ENCODE results near the gene NPAS4. TPM values are rescaled to one million over a fixed set of nuclear protein-coding genes. Genes with fewer than 3 reads are reported as not detected.

Gene NPAS4
- total RNA-seq, 1 donor from 2014 or later, result not detected

DNA sequence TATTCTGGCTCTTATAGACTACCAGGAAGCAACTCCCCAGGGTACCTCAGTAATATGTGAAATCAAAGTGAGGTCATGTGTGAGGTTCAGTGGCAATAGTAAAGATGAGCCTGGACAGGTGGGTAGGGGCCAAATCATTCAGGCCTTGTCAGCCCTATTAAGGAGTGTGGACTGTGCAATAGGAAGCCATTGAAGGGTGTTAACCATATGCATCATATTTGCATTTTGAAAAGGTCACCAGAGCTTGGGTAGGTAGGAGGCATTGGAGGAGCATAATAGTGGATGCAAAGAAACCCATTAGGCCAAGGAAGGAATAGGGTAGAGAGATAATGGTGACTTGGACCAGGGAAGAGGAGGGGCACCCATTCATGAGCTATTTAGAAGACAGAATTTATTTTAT lies 26.2 kb downstream of the NPAS4 start:
- H3K4me1 Mint-ChIP-seq (ENCODE audit: unreplicated experiment), result no peaks in the 10 kb centered on the region
- TF ChIP-seq, protein P1, sequence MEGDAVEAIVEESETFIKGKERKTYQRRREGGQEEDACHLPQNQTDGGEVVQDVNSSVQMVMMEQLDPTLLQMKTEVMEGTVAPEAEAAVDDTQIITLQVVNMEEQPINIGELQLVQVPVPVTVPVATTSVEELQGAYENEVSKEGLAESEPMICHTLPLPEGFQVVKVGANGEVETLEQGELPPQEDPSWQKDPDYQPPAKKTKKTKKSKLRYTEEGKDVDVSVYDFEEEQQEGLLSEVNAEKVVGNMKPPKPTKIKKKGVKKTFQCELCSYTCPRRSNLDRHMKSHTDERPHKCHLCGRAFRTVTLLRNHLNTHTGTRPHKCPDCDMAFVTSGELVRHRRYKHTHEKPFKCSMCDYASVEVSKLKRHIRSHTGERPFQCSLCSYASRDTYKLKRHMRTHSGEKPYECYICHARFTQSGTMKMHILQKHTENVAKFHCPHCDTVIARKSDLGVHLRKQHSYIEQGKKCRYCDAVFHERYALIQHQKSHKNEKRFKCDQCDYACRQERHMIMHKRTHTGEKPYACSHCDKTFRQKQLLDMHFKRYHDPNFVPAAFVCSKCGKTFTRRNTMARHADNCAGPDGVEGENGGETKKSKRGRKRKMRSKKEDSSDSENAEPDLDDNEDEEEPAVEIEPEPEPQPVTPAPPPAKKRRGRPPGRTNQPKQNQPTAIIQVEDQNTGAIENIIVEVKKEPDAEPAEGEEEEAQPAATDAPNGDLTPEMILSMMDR (IDR thresholded peaks at IDR 0.05; ENCODE audit: unreplicated experiment), result no peak
- H3K9me3 Mint-ChIP-seq (ENCODE audit: unreplicated experiment), result peaks cover 6% of the 10 kb centered on the region
- no peak overlapping the region for H3K27ac Mint-ChIP-seq (ENCODE audit: unreplicated experiment)
- H3K27me3 Mint-ChIP-seq (ENCODE audit: unreplicated experiment), result peaks cover 7% of the 10 kb centered on the region
- H3K36me3 Mint-ChIP-seq (ENCODE audit: low read depth, unreplicated experiment), result peaks cover 4% of the 10 kb centered on the region
- no peak for DNase-seq (ENCODE audit: low spot score)
- H3K4me3 Mint-ChIP-seq (ENCODE audit: unreplicated experiment), result no peak overlapping the region

DNA sequence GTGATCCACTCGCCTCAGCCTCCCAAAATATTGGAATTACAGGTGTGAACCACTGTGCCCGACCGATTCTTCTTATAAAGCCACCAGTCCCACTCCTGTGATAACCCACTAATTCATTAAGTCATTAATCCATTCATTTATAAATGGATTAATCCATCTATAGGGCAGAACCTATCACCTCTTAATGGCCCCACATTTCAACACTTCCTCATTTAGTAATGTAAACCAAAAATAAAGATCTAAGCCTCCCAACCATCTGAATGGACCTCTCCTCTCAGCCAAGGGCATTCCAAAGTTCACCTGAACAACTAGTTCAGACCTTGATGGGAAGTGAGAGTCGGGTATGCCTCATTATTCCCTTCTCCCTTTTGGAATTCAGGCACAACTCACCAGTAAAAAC lies 27.7 kb downstream of the NPAS4 start:
- Mint-ChIP-seq H3K36me3 (ENCODE audit: low read depth, unreplicated experiment) (peaks cover 4% of the 10 kb centered on the region), H3K9me3 (ENCODE audit: unreplicated experiment) (peaks cover 5% of the 10 kb centered on the region), H3K27ac (ENCODE audit: unreplicated experiment) (no peak overlapping the region), H3K4me1 (ENCODE audit: unreplicated experiment) (no peaks in the 10 kb centered on the region), H3K4me3 (ENCODE audit: unreplicated experiment) (no peak overlapping the region), H3K27me3 (ENCODE audit: unreplicated experiment) (peaks cover 7% of the 10 kb centered on the region)
- DNase-seq (ENCODE audit: low spot score), result no peak
- TF ChIP-seq, protein P1 (IDR thresholded peaks at IDR 0.05; ENCODE audit: unreplicated experiment), result no peak

DNA sequence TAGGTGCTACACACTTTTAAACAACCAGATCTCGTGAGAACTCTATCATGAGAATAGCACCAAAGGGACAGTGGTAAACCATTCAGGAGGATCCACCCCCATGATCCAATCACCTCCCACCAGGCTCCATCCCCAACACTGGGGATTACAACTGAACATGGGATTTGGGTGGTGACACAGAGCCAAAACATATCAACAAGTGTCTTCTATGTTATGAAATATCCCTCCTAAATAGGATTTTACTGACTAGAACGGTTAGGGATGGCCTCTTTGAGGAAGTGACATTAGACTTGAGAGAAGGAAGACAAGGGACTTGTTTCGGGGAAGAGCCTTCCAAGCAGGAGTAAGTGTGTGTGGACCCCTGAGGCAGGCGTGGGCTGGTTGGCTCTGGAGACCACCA lies 29.7 kb downstream of the NPAS4 start:
- H3K9me3 Mint-ChIP-seq (ENCODE audit: unreplicated experiment), result no peaks in the 10 kb centered on the region
- H3K27me3 Mint-ChIP-seq (ENCODE audit: unreplicated experiment), result peaks cover 4% of the 10 kb centered on the region
- no peak overlapping the region for H3K27ac Mint-ChIP-seq (ENCODE audit: unreplicated experiment)
- no peak overlapping the region for H3K4me3 Mint-ChIP-seq (ENCODE audit: unreplicated experiment)
- DNase-seq (ENCODE audit: low spot score), result no peak
- no peaks in the 10 kb centered on the region for H3K4me1 Mint-ChIP-seq (ENCODE audit: unreplicated experiment)
- no peaks in the 10 kb centered on the region for H3K36me3 Mint-ChIP-seq (ENCODE audit: low read depth, unreplicated experiment)
- TF ChIP-seq, protein P1 (IDR thresholded peaks at IDR 0.05; ENCODE audit: unreplicated experiment), result no peak

DNA sequence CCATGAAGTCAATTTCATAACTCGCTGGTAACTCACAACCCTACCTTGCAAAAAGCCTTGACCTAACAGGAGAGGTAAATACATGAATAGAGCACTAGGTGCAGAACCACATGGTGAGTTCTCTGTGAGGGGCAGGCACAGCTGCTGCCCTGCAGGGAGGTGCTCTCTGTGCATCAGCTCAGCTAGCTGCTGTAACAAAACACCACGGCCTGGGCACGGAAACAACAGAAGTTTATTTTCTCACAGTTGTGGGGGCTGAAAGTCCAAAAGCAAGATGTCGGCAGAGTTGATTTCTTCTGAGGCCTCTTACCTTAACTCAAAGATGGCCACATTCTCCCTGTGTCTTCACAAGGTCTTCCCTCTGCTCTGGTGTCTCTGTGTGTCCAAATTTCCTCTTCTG lies 30.8 kb downstream of the NPAS4 start:
- H3K4me3 Mint-ChIP-seq (ENCODE audit: unreplicated experiment), result no peak overlapping the region
- TF ChIP-seq, protein P1 (IDR thresholded peaks at IDR 0.05; ENCODE audit: unreplicated experiment), result no peak
- no peaks in the 10 kb centered on the region for H3K9me3 Mint-ChIP-seq (ENCODE audit: unreplicated experiment)
- no peak for DNase-seq (ENCODE audit: low spot score)
- H3K4me1 Mint-ChIP-seq (ENCODE audit: unreplicated experiment), result no peaks in the 10 kb centered on the region
- no peaks in the 10 kb centered on the region for H3K36me3 Mint-ChIP-seq (ENCODE audit: low read depth, unreplicated experiment)
- H3K27me3 Mint-ChIP-seq (ENCODE audit: unreplicated experiment), result peaks cover 1% of the 10 kb centered on the region
- H3K27ac Mint-ChIP-seq (ENCODE audit: unreplicated experiment), result no peak overlapping the region

DNA sequence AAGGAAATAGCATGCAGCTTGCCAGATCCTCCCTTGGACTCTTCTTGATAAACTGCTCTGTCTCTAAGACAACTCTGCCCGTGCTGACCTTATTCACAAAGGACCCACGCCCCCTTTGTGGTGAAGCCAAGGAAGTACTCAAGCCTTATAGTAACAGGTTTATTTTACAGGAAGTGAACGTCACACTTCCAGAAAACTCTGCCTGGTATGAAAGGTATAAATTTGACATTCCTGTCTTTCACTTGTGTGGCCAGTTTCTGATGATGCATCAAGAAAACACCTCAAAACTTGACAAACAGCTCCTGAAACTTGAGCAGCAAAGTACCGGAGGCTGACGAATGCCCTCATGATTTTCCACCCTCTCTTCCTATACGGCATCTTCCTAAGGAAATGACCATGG lies 33.4 kb downstream of the NPAS4 start:
- H3K9me3 Mint-ChIP-seq (ENCODE audit: unreplicated experiment), result no peaks in the 10 kb centered on the region
- no peak overlapping the region for H3K4me3 Mint-ChIP-seq (ENCODE audit: unreplicated experiment)
- no peaks in the 10 kb centered on the region for H3K36me3 Mint-ChIP-seq (ENCODE audit: low read depth, unreplicated experiment)
- no peak overlapping the region for H3K27ac Mint-ChIP-seq (ENCODE audit: unreplicated experiment)
- H3K4me1 Mint-ChIP-seq (ENCODE audit: unreplicated experiment), result no peaks in the 10 kb centered on the region
- no peak for DNase-seq (ENCODE audit: low spot score)
- TF ChIP-seq, protein P1 (IDR thresholded peaks at IDR 0.05; ENCODE audit: unreplicated experiment), result no peak
- peaks cover 4% of the 10 kb centered on the region for H3K27me3 Mint-ChIP-seq (ENCODE audit: unreplicated experiment)
